ENCODE results near the gene SGTB. TPM values are rescaled to one million over a fixed set of nuclear protein-coding genes. Genes with fewer than 3 reads are reported as not detected.

The SGTB gene, protein sequence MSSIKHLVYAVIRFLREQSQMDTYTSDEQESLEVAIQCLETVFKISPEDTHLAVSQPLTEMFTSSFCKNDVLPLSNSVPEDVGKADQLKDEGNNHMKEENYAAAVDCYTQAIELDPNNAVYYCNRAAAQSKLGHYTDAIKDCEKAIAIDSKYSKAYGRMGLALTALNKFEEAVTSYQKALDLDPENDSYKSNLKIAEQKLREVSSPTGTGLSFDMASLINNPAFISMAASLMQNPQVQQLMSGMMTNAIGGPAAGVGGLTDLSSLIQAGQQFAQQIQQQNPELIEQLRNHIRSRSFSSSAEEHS
- total RNA-seq, result 8.5 and 9.3 TPM in 2 replicates

DNA sequence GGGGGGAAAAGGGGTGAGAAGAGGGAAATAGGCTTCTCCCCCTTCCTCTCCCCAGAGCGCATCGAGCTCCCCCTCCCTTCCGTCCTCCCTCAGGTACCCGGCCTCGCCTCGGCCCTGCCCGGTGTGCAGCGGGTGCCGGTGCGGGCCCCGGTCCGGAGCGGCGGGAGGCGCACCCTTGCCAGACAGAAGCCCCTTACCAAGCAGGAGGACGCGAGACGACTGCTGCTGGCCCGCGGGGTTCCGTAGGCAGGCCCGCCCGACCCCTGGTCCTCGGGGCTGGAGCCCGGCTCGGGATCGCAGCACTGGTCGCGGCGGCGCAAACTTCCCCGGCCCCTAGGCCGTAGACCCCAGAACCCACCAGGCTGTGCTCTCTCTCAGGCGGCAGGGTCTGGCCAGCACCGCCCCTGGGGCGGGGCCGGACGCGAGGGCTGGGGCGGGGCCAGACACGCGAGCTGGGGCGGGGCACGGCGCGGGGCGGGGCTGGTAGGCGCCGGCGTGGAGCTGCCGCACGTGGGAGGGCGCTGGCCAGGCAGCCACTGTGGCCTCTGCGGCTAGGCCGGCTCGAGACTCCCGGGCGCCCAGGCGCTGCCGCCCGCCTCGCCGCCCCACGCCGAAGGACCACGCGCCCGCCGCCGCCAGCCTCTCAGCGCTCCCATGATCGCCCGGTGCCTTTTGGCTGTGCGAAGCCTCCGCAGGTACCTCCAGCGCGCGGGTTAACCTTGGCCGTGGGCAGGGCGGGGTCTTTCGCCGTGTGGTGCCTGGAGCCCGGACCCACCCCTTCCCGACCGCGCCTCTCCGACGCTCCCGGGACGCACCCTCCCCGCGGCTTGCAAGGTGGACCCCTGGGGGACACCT lies at the start of gene SGTB, which contains the start of gene NLN:
TSS of gene SGTB (minus strand) at position 390 of the 855 bp plus-strand sequence. CDS start 1,302 bp downstream, outside the sequence.
TSS of gene NLN (plus strand) at position 486 of the 855 bp plus-strand sequence. CDS start at position 655, 169 bp downstream.

DNA sequence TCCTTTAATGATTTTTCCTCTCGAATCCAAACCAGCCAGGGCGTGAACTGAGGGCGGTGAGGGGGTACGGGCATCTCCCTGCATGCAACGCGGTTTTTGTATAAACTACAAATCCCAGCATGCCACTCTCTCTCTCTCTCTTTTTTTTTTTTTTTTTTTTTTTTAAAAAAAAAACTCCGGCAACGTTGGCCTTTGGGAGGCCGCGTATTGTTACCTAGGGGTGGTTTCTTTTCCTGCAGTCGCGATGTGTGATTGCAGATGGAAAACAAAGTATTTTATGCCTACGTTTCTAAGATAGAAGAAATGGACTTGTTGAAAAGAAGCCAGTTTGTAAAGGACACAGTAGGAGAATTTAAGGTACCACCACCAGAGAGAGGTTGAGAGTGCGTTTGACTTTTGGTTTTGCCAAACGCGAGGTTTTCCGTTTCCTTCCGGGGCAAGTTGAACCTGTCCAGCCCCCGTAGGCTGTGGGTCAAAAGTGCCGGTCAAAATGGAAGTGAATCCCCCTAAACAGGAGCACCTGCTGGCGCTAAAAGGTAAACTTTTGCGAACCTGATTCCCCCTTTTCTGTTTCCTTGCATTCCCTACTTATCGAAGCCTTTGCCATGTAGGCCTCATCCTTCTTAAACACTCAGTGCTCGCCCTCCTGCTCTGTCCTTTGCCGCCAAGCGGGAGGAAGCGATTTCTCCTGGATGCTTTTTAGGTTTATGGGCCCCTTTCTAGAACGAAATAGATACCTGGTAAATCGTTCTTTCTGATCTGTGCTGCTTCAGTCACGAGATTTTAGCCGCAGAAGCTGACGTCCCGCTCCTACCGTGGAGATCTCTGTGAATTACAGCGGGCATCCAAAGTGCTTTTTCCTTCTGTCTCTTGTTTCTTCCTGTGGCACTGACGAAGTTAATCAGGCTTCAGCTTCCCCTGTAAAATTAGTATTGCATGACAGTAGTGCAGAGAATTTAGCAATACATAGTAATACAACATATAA lies 97.0 kb downstream of the SGTB start, which contains the start of the genes SHLD3 and TRAPPC13:
TSS of gene SHLD3 (plus strand) at position 457 of the 985 bp plus-strand sequence. CDS start 4,561 bp downstream, outside the sequence.
TSS of gene TRAPPC13 (plus strand) at position 457 of the 985 bp plus-strand sequence. CDS start at position 491, 34 bp downstream.

DNA sequence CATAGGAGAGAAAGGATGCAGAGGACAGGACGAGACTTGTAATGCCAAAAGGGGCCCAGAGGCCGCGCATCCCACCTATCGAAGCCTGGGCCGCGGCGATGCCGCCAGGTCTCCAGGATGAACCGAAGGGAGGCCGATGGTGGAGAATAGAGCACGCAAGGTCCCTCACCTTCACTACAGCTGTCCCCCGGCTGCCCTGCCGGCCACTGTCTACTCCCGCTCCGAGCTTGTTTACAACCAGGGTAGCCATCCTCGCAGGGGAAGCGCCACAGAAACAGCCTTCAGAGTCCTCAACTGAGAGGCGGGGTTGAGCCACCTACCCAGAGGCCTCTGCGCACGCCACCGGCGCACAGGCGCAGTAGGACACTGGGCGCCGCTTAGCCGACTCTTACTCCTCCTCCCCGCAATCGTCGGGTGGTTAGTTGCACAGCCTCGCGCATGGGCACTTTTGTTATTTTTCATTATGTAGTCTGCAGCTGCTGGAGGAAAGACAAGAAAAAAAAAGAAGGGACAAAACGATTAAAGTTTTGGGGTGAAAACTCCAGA lies 97.8 kb downstream of the SGTB start, which contains the start of gene TRIM23:
TSS of gene TRIM23 (minus strand) at position 309 of the 546 bp plus-strand sequence. CDS start at position 250, 59 bp downstream.

Other genes with a start within 250 kb of the SGTB start
- gene ADAMTS6, start 240.2 kb downstream of the SGTB start, total RNA-seq, result 18.4 and 32.3 TPM in 2 replicates
- 9.6 and 29.1 TPM in 2 replicates for gene CENPK, start 158.9 kb downstream of the SGTB start, total RNA-seq
- gene PPWD1, start 158.8 kb downstream of the SGTB start, total RNA-seq, result 13.6 and 21.4 TPM in 2 replicates
- 10.6 and 14.0 TPM in 2 replicates for gene TRIM23, start 97.8 kb downstream of the SGTB start, total RNA-seq
- 2.2 and 5.7 TPM in 2 replicates for gene SHLD3, start 97.1 kb downstream of the SGTB start, total RNA-seq
- gene TRAPPC13, start 97.1 kb downstream of the SGTB start, total RNA-seq, result 11.9 and 15.6 TPM in 2 replicates
- gene NLN, start 96 bp upstream of the SGTB start, total RNA-seq, result 9.8 and 18.6 TPM in 2 replicates
- gene ERBIN, start 204.5 kb upstream of the SGTB start, total RNA-seq, result 34.6 and 45.0 TPM in 2 replicates

Measured in epithelial cell of alveolus of lung (primary cell).